ENCODE measurements around the gene CD84.

- no peak for TF ChIP-seq POLR2A (IDR thresholded peaks at IDR 0.05; ENCODE audit: extremely low read depth, insufficient read length)
- TF ChIP-seq CTCF (IDR thresholded peaks at IDR 0.05; ENCODE audit: low read depth, low read length), result no peak
- no peak for TF ChIP-seq MAX (IDR thresholded peaks at IDR 0.05; ENCODE audit: low read depth, low read length)
These were observed 87.3 kb downstream of the CD84 start for GRCh38 chr1:160491981-160492380.
